HG03135 (cell line): ENCODE data around the gene DNAJC9.
"Not testable (repeated sequence)": the region's sequence is repeated elsewhere in the genome, so short reads cannot be mapped to it uniquely, and the experiment has no call there.

Experiments
- ATAC-seq: cut with Tn5 transposase; IDR thresholded peaks from one replicate; pipeline ENCODE4 v1.9.1; 2021; ENCODE audit warnings: mild to moderate bottlenecking, moderate library complexity; ENCODE audit not compliant: unreplicated experiment

Gene DNAJC9

GRCh38 chr10:73246646-73247508, at the start of gene DNAJC9:
Gene DNAJC9 (minus strand): TSS chr10:73247255. CDS start chr10:73247189, 66 bp downstream.
- ATAC-seq, result peak; percentile 81

- ATAC-seq, result no peak
Observed at GRCh38 chr10:73293461-73293860, 46.4 kb upstream of the DNAJC9 start.

- no peak for ATAC-seq
Observed at GRCh38 chr10:73289958-73290357, 42.9 kb upstream of the DNAJC9 start.

GRCh38 chr10:73287441-73287840, 40.4 kb upstream of the DNAJC9 start:
- no peak for ATAC-seq

- ATAC-seq, result no peak
Observed at GRCh38 chr10:73281097-73281496, 34.0 kb upstream of the DNAJC9 start.

GRCh38 chr10:73264423-73264822, 17.4 kb upstream of the DNAJC9 start:
- ATAC-seq, result no peak

- no peak for ATAC-seq
Observed at GRCh38 chr10:73263693-73264347, 16.8 kb upstream of the DNAJC9 start.

GRCh38 chr10:73262880-73263555, 16.0 kb upstream of the DNAJC9 start:
- ATAC-seq, result no peak

GRCh38 chr10:73262105-73262730, 15.2 kb upstream of the DNAJC9 start:
- ATAC-seq, result no peak

GRCh38 chr10:73261362-73261995, 14.4 kb upstream of the DNAJC9 start:
- no peak for ATAC-seq

- not testable (repeated sequence) for ATAC-seq
Observed at GRCh38 chr10:73258612-73259011, 11.6 kb upstream of the DNAJC9 start.

- ATAC-seq, result no peak
Observed at GRCh38 chr10:73253225-73253555, 6.1 kb upstream of the DNAJC9 start.

GRCh38 chr10:73252445-73253224, 5.6 kb upstream of the DNAJC9 start, which contains the start of gene MRPS16:
Gene MRPS16 (minus strand): TSS chr10:73252644. CDS start chr10:73252482, 162 bp downstream.
- peak; percentile 76 for ATAC-seq

- peak; percentile 45 for ATAC-seq
Observed at GRCh38 chr10:73251683-73252444, 4.8 kb upstream of the DNAJC9 start.

- no peak for ATAC-seq
Observed at GRCh38 chr10:73248259-73248724, 1.2 kb upstream of the DNAJC9 start.

GRCh38 chr10:73247509-73248258, 629 bp upstream of the DNAJC9 start:
- ATAC-seq, result no peak

GRCh38 chr10:73246322-73246645, 771 bp downstream of the DNAJC9 start:
- no peak for ATAC-seq

GRCh38 chr10:73244866-73245477, 2.1 kb downstream of the DNAJC9 start:
- ATAC-seq, result no peak
